GM18858 (cell line): ENCODE data around the gene ITGA1.
"Not testable (repeated sequence)": the region's sequence is repeated elsewhere in the genome, so short reads cannot be mapped to it uniquely, and the experiment has no call there.

Source experiments
- ATAC-seq: cut with Tn5 transposase; IDR thresholded peaks from one replicate; pipeline ENCODE4 v1.9.1; 2021; ENCODE audit not compliant: unreplicated experiment

ITGA1 gene

GRCh38 chr5:52863715-52864290, 76.1 kb downstream of the ITGA1 start:
- no peak for ATAC-seq

- no peak for ATAC-seq
Measured at GRCh38 chr5:52864371-52864770, 76.7 kb downstream of the ITGA1 start.

- no peak for ATAC-seq
Measured at GRCh38 chr5:52864884-52865283, 77.2 kb downstream of the ITGA1 start.

GRCh38 chr5:52865991-52866390, 78.3 kb downstream of the ITGA1 start:
- ATAC-seq: not testable (repeated sequence)

- ATAC-seq: no peak
Measured at GRCh38 chr5:52867809-52868208, 80.1 kb downstream of the ITGA1 start.

- ATAC-seq: no peak
Measured at GRCh38 chr5:52868417-52868816, 80.7 kb downstream of the ITGA1 start.

GRCh38 chr5:52869391-52869790, 81.7 kb downstream of the ITGA1 start:
- ATAC-seq: no peak

GRCh38 chr5:52870448-52870847, 82.7 kb downstream of the ITGA1 start:
- ATAC-seq: no peak

GRCh38 chr5:52875827-52876226, 88.1 kb downstream of the ITGA1 start:
- no peak for ATAC-seq

- ATAC-seq: no peak
Measured at GRCh38 chr5:52876456-52876855, 88.7 kb downstream of the ITGA1 start.

GRCh38 chr5:52878656-52879055, 90.9 kb downstream of the ITGA1 start:
- ATAC-seq: no peak

GRCh38 chr5:52880541-52880940, 92.8 kb downstream of the ITGA1 start:
- no peak for ATAC-seq

- ATAC-seq: no peak
Measured at GRCh38 chr5:52881468-52881867, 93.8 kb downstream of the ITGA1 start.

GRCh38 chr5:52883110-52883509, 95.4 kb downstream of the ITGA1 start:
- no peak for ATAC-seq

GRCh38 chr5:52884453-52884852, 96.7 kb downstream of the ITGA1 start:
- no peak for ATAC-seq

GRCh38 chr5:52885614-52886013, 97.9 kb downstream of the ITGA1 start:
- ATAC-seq: no peak

GRCh38 chr5:52886206-52886605, 98.5 kb downstream of the ITGA1 start:
- ATAC-seq: no peak

- ATAC-seq: no peak
Measured at GRCh38 chr5:52887066-52887465, 99.3 kb downstream of the ITGA1 start.

- ATAC-seq: no peak
Measured at GRCh38 chr5:52888363-52888762, 100.6 kb downstream of the ITGA1 start.

- ATAC-seq: no peak
Measured at GRCh38 chr5:52892242-52892878, 104.6 kb downstream of the ITGA1 start.

GRCh38 chr5:52893105-52893504, 105.4 kb downstream of the ITGA1 start:
- no peak for ATAC-seq

GRCh38 chr5:52893863-52894262, 106.1 kb downstream of the ITGA1 start:
- ATAC-seq: no peak

- ATAC-seq: no peak
Measured at GRCh38 chr5:52894451-52894850, 106.7 kb downstream of the ITGA1 start.
